ENCODE data around the gene ACLY. TPM values are rescaled to one million over a fixed set of nuclear protein-coding genes. Genes with fewer than 3 reads are reported as not detected.
A peak's percentile ranks its signal among the peaks of the same experiment; 100 is the strongest.

Gene ACLY
- total and polyA plus RNA-seq, 4 donors, result 14.8 to 106 (median 55.5) TPM

DNA sequence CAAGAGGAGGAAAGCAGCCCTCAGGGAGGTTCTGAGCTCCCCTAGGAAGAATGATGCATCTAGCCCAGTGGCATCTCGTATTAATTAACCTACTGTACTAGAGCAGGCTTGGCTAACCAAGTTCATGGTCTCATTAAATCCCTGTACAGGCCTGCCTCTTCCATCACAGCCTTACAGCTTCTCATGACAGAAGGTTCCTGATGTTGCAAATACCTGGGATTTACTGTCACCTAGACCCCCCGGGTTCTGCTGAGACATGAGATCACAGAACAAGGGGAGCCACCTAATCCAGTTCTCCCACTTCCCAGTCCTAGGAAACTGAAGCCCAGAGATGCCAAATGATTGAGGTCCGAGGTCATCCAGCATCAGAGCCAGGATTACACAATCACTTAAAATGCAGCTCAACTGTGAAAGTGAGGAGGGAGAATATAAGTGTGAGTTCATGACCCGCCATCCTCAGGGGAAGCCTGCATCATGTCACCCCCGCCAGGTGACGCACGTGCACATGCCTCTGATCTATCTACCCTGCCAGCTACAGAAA lies 23.9 kb downstream of the ACLY start:
- DNase-seq (no peak), ATAC-seq (ENCODE audit: low FRiP score) (peak; percentile 59)
- Histone ChIP-seq H3K27ac (ENCODE audit: low read depth in 1 of 2, low read length in 2 of 2) (no peak overlapping the region), H3K36me3 (ENCODE audit: control insufficient read depth in 1 of 2, insufficient read depth in 2 of 2, low read length in 1 of 2) (peaks cover 3 to 18% of the 10 kb centered on the region in 2 donors), H3K4me1 (ENCODE audit: control insufficient read depth in 1 of 2, insufficient read depth in 2 of 2, low read length in 2 of 2) (no peaks in the 10 kb centered on the region), H3K9me3 (ENCODE audit: control insufficient read depth, low read length) (no peaks in the 10 kb centered on the region), H3K27me3 (ENCODE audit: control insufficient read depth in 1 of 2, insufficient read depth in 2 of 2, low read length in 1 of 2) (no peaks in the 10 kb centered on the region), H3K4me3 (ENCODE audit: low read length in 2 of 2) (no peak overlapping the region)
- 41 to 46% methylated on average over 7 of the region's 7 CpGs for WGBS, 2 donors
- intact Hi-C loops (cut with DNase I), result no loop called here

- ATAC-seq (ENCODE audit: low FRiP score), result no peak
Measured at GRCh38 chr17:41893384-41893783, 25.4 kb downstream of the ACLY start.

GRCh38 chr17:41892021-41892376 lies 26.8 kb downstream of the ACLY start:
- WGBS, 2 donors, result 96 to 97% methylated on average over 4 of the region's 4 CpGs
- DNase-seq (no peak), ATAC-seq (ENCODE audit: low FRiP score) (no peak)
- intact Hi-C loops (cut with DNase I), result no loop called here
- Histone ChIP-seq H3K27me3 (ENCODE audit: control insufficient read depth in 1 of 2, insufficient read depth in 2 of 2, low read length in 1 of 2) (no peaks in the 10 kb centered on the region), H3K4me3 (ENCODE audit: low read length in 2 of 2) (no peak overlapping the region), H3K4me1 (ENCODE audit: control insufficient read depth in 1 of 2, insufficient read depth in 2 of 2, low read length in 2 of 2) (no peaks in the 10 kb centered on the region), H3K27ac (ENCODE audit: low read depth in 1 of 2, low read length in 2 of 2) (no peak overlapping the region), H3K9me3 (ENCODE audit: control insufficient read depth, low read length) (no peaks in the 10 kb centered on the region), H3K36me3 (ENCODE audit: control insufficient read depth in 1 of 2, insufficient read depth in 2 of 2, low read length in 1 of 2) (peaks cover 3 to 13% of the 10 kb centered on the region in 2 donors)

More at GRCh38 chr17:41893384-41893783, 25.4 kb downstream of the ACLY start:
- intact Hi-C loops (cut with DNase I), result no loop called here
- no peaks in the 10 kb centered on the region for H3K9me3 ChIP-seq (ENCODE audit: control insufficient read depth, low read length)
- no peaks in the 10 kb centered on the region for H3K27me3 ChIP-seq (ENCODE audit: control insufficient read depth in 1 of 2, insufficient read depth in 2 of 2, low read length in 1 of 2)
- no peak overlapping the region for H3K27ac ChIP-seq (ENCODE audit: low read depth in 1 of 2, low read length in 2 of 2)
- no peaks in the 10 kb centered on the region for H3K4me1 ChIP-seq (ENCODE audit: control insufficient read depth in 1 of 2, insufficient read depth in 2 of 2, low read length in 2 of 2)
- H3K36me3 ChIP-seq (ENCODE audit: control insufficient read depth in 1 of 2, insufficient read depth in 2 of 2, low read length in 1 of 2), result peaks cover 3 to 15% of the 10 kb centered on the region in 2 donors
- no peak for DNase-seq
- 77 to 89% methylated on average over 3 of the region's 3 CpGs for WGBS, 2 donors
- H3K4me3 ChIP-seq (ENCODE audit: low read length in 2 of 2), result no peak overlapping the region

DNA sequence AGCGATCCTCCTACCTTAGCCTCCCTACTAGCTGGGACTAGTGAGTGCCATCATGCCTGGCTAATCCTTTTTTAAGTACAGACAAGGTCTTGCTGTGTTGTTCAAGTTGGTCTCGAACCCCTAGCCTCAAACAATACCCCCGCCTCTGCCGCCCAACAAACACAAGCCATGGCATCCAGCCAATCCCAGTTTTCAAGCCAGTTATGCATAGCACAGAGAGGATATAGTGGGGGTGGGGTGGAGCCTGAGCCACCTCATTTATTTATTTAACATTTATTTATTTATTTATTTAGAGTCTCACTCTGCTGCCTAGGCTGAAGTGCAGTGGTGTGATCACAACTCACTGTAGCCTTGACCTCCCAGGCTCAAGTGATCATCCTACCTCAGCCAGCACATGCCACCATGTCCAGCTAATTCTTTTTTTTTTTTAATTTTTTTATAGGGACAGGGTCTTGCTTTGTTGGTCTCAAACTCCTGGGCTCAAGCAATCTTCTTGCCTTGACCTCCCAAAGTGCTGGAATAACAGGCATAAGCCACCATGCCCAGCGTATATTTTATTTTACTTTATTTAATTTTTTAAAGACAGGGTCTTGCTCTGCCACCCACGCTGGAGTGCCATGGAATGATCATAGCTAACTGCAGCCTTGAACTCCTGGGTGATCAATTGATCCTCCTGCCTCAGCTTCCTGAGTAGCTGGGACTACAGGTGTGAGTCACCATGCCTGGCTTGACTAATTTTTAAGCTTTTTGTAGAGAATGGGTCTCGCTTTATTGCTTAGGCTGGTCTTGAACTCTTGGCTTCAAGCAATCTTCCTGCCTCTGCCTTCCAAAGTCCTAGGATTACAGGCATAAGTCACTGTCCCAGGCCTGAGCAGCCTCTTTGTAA lies 27.4 kb downstream of the ACLY start:
- intact Hi-C loops (cut with DNase I), result no loop called here
- H3K9me3 ChIP-seq (ENCODE audit: control insufficient read depth, low read length), result no peaks in the 10 kb centered on the region
- no peaks in the 10 kb centered on the region for H3K4me1 ChIP-seq (ENCODE audit: control insufficient read depth in 1 of 2, insufficient read depth in 2 of 2, low read length in 2 of 2)
- no peak overlapping the region for H3K27ac ChIP-seq (ENCODE audit: low read depth in 1 of 2, low read length in 2 of 2)
- H3K36me3 ChIP-seq (ENCODE audit: control insufficient read depth in 1 of 2, insufficient read depth in 2 of 2, low read length in 1 of 2), result peaks cover 3 to 13% of the 10 kb centered on the region in 2 donors
- ATAC-seq (ENCODE audit: low FRiP score), result no peak
- 88 to 93% methylated on average over 7 of the region's 7 CpGs for WGBS, 2 donors
- DNase-seq, result no peak
- no peaks in the 10 kb centered on the region for H3K27me3 ChIP-seq (ENCODE audit: control insufficient read depth in 1 of 2, insufficient read depth in 2 of 2, low read length in 1 of 2)
- no peak overlapping the region for H3K4me3 ChIP-seq (ENCODE audit: low read length in 2 of 2)

- ATAC-seq (ENCODE audit: low FRiP score), result no peak
- Histone ChIP-seq H3K9me3 (ENCODE audit: control insufficient read depth, low read length) (no peaks in the 10 kb centered on the region), H3K27ac (ENCODE audit: low read depth in 1 of 2, low read length in 2 of 2) (no peak overlapping the region), H3K36me3 (ENCODE audit: control insufficient read depth in 1 of 2, insufficient read depth in 2 of 2, low read length in 1 of 2) (peaks cover 3 to 13% of the 10 kb centered on the region in 2 donors), H3K4me3 (ENCODE audit: low read length in 2 of 2) (no peak overlapping the region), H3K27me3 (ENCODE audit: control insufficient read depth in 1 of 2, insufficient read depth in 2 of 2, low read length in 1 of 2) (no peaks in the 10 kb centered on the region), H3K4me1 (ENCODE audit: control insufficient read depth in 1 of 2, insufficient read depth in 2 of 2, low read length in 2 of 2) (no peaks in the 10 kb centered on the region)
- intact Hi-C loops (cut with DNase I), result no loop called here
- WGBS, 2 donors, result 77 to 82% methylated on average over 6 of the region's 6 CpGs
- no peak for DNase-seq
Measured at GRCh38 chr17:41888332-41888965, 30.3 kb downstream of the ACLY start.

- DNase-seq (no peak), ATAC-seq (ENCODE audit: low FRiP score) (no peak)
- Histone ChIP-seq H3K4me3 (ENCODE audit: low read length in 2 of 2) (no peak overlapping the region), H3K27ac (ENCODE audit: low read depth in 1 of 2, low read length in 2 of 2) (no peak overlapping the region), H3K9me3 (ENCODE audit: control insufficient read depth, low read length) (no peaks in the 10 kb centered on the region), H3K36me3 (ENCODE audit: control insufficient read depth in 1 of 2, insufficient read depth in 2 of 2, low read length in 1 of 2) (peaks cover 0 to 9% of the 10 kb centered on the region in 2 donors), H3K4me1 (ENCODE audit: control insufficient read depth in 1 of 2, insufficient read depth in 2 of 2, low read length in 2 of 2) (no peaks in the 10 kb centered on the region), H3K27me3 (ENCODE audit: control insufficient read depth in 1 of 2, insufficient read depth in 2 of 2, low read length in 1 of 2) (no peaks in the 10 kb centered on the region)
- WGBS, 2 donors, result 66 to 71% methylated on average over 6 of the region's 6 CpGs
- intact Hi-C loops (cut with DNase I), result no loop called here
Measured at GRCh38 chr17:41885733-41886132, 33.0 kb downstream of the ACLY start.

DNA sequence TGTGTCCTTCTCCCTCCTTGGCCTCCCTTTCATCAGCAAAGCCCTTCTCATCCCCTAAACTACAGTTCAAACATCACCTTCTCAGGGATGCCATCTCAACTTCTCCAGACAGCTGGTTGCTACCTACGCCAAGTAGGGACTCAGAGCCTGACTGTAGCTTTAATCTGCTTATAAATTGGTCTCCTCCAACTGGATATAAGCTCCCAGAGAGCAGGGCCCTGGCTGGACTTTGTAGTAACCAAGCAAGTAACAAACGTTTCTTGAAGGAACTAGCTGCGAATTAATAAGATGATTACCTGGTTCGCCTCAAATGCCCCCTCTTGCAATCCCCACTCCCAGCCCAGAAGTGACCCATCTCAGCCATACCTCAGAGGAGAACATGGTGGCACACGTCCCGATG lies 36.0 kb downstream of the ACLY start:
- ATAC-seq (ENCODE audit: low FRiP score), result no peak
- intact Hi-C loops (cut with DNase I), result no loop called here

DNA sequence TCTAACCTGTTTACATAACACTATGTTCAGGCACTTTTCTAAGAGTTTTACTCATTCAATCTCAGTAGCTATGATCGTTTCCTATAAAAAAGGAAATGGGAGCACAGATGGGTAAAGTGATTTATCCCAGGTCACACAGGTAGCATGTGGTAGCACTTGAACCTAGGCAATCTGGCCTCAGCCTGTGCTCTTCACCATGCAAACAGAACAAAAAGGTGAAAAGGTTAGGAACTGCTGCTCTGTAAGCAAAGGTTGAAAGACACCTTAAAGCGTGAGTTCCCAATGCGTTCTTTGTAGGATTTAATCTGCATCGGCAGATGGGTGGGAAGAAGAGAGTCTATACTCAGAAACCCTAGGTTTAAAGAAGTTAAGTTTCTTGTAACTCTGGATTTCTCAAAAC lies 38.6 kb downstream of the ACLY start:
- Histone ChIP-seq H3K4me1 (ENCODE audit: control insufficient read depth in 1 of 2, insufficient read depth in 2 of 2, low read length in 2 of 2) (no peaks in the 10 kb centered on the region), H3K9me3 (ENCODE audit: control insufficient read depth, low read length) (no peaks in the 10 kb centered on the region), H3K36me3 (ENCODE audit: control insufficient read depth in 1 of 2, insufficient read depth in 2 of 2, low read length in 1 of 2) (peaks cover 0 to 7% of the 10 kb centered on the region in 2 donors), H3K4me3 (ENCODE audit: low read length in 2 of 2) (no peak overlapping the region), H3K27me3 (ENCODE audit: control insufficient read depth in 1 of 2, insufficient read depth in 2 of 2, low read length in 1 of 2) (no peaks in the 10 kb centered on the region), H3K27ac (ENCODE audit: low read depth in 1 of 2, low read length in 2 of 2) (no peak overlapping the region)
- no peak for ATAC-seq (ENCODE audit: low FRiP score)
- no peak for DNase-seq
- intact Hi-C loops (cut with DNase I), result no loop called here
- WGBS, 2 donors, result 90 to 93% methylated on average over 4 of the region's 4 CpGs

More for the DNA sequence above, 36.0 kb downstream of the ACLY start:
- DNase-seq, result no peak
- Histone ChIP-seq H3K27ac (ENCODE audit: low read depth in 1 of 2, low read length in 2 of 2) (no peak overlapping the region), H3K4me1 (ENCODE audit: control insufficient read depth in 1 of 2, insufficient read depth in 2 of 2, low read length in 2 of 2) (no peaks in the 10 kb centered on the region), H3K36me3 (ENCODE audit: control insufficient read depth in 1 of 2, insufficient read depth in 2 of 2, low read length in 1 of 2) (peaks cover 0 to 10% of the 10 kb centered on the region in 2 donors), H3K9me3 (ENCODE audit: control insufficient read depth, low read length) (no peaks in the 10 kb centered on the region), H3K4me3 (ENCODE audit: low read length in 2 of 2) (no peak overlapping the region), H3K27me3 (ENCODE audit: control insufficient read depth in 1 of 2, insufficient read depth in 2 of 2, low read length in 1 of 2) (no peaks in the 10 kb centered on the region)
- 88 to 89% methylated on average over 6 of the region's 6 CpGs for WGBS, 2 donors

Data from aorta (tissue), 5 donors.